ENCODE measurements around the gene OTUB2. TPM values are rescaled to one million over a fixed set of nuclear protein-coding genes. Genes with fewer than 3 reads are reported as not detected.

OTUB2 gene
- total RNA-seq, 1 donor from 2014 or later = 6.8 TPM

- Mint-ChIP-seq H3K36me3 (peaks cover 10% of the 10 kb centered on the region), H3K27ac (no peak overlapping the region), H3K9me3 (no peaks in the 10 kb centered on the region), H3K4me1 (peaks cover 42% of the 10 kb centered on the region), H3K27me3 (ENCODE audit: insufficient read depth, low read depth) (peaks cover 13% of the 10 kb centered on the region), H3K4me3 (no peak overlapping the region)
- TF ChIP-seq EZH2phosphoT487 (IDR thresholded peaks at IDR 0.05) (no peak), EZH2 (IDR thresholded peaks at IDR 0.05) (no peak), CTCF (IDR thresholded peaks at IDR 0.05) (no peak)
- Histone ChIP-seq H3K4me1 (no peaks in the 10 kb centered on the region), H3K9me3 (ENCODE audit: low read depth) (no peaks in the 10 kb centered on the region), H3K27me3 (no peaks in the 10 kb centered on the region), H2AFZ (replicated peaks) (no peak overlapping the region), H3F3A (ENCODE audit: low read depth) (no peaks in the 10 kb centered on the region), H3K27ac (no peak overlapping the region), H3K4me3 (no peak overlapping the region), H3K9ac (no peak overlapping the region), H3K36me3 (no peaks in the 10 kb centered on the region), H3K4me2 (no peak overlapping the region), H3K79me2 (ENCODE audit: low read depth) (no peaks in the 10 kb centered on the region), H4K20me1 (ENCODE audit: low read depth) (no peaks in the 10 kb centered on the region)
- no peak for DNase-seq (ENCODE audit: low spot score)
These were observed 17.8 kb downstream of the OTUB2 start for GRCh38 chr14:94043756-94044475.

- Histone ChIP-seq H3K27me3 (no peaks in the 10 kb centered on the region), H3K36me3 (no peaks in the 10 kb centered on the region), H3K9ac (no peak overlapping the region), H3K4me3 (no peak overlapping the region), H3K9me3 (ENCODE audit: low read depth) (no peaks in the 10 kb centered on the region), H3K4me2 (no peak overlapping the region), H3K4me1 (no peaks in the 10 kb centered on the region), H3F3A (ENCODE audit: low read depth) (no peaks in the 10 kb centered on the region), H3K27ac (no peak overlapping the region), H2AFZ (replicated peaks) (no peak overlapping the region), H4K20me1 (ENCODE audit: low read depth) (no peaks in the 10 kb centered on the region), H3K79me2 (ENCODE audit: low read depth) (no peaks in the 10 kb centered on the region)
- TF ChIP-seq EZH2 (IDR thresholded peaks at IDR 0.05) (no peak), EZH2phosphoT487 (IDR thresholded peaks at IDR 0.05) (no peak), CTCF (IDR thresholded peaks at IDR 0.05) (no peak)
- Mint-ChIP-seq H3K27ac (no peak overlapping the region), H3K4me3 (no peak overlapping the region), H3K27me3 (ENCODE audit: insufficient read depth, low read depth) (peaks cover 13% of the 10 kb centered on the region), H3K9me3 (no peaks in the 10 kb centered on the region), H3K36me3 (peaks cover 10% of the 10 kb centered on the region), H3K4me1 (peaks cover 44% of the 10 kb centered on the region)
- DNase-seq (ENCODE audit: low spot score) = no peak
These were observed 18.4 kb downstream of the OTUB2 start for GRCh38 chr14:94044476-94045091.

GRCh38 chr14:94045101-94045500 is 19.0 kb downstream of the OTUB2 start:
- peaks cover 13% of the 10 kb centered on the region for H3K36me3 Mint-ChIP-seq
- TF ChIP-seq EZH2phosphoT487 (IDR thresholded peaks at IDR 0.05) = no peak
- no peak for TF ChIP-seq CTCF (IDR thresholded peaks at IDR 0.05)
- TF ChIP-seq EZH2 (IDR thresholded peaks at IDR 0.05) = no peak
- H3K36me3 ChIP-seq = no peaks in the 10 kb centered on the region

More at GRCh38 chr14:94045101-94045500, 19.0 kb downstream of the OTUB2 start:
- DNase-seq (ENCODE audit: low spot score) = no peak
- Histone ChIP-seq H3K27me3 (no peaks in the 10 kb centered on the region), H3K4me2 (no peak overlapping the region), H3K9me3 (ENCODE audit: low read depth) (no peaks in the 10 kb centered on the region), H3K4me1 (no peaks in the 10 kb centered on the region), H4K20me1 (ENCODE audit: low read depth) (no peaks in the 10 kb centered on the region), H2AFZ (replicated peaks) (no peak overlapping the region), H3K4me3 (no peak overlapping the region), H3K27ac (no peak overlapping the region), H3K79me2 (ENCODE audit: low read depth) (no peaks in the 10 kb centered on the region), H3K9ac (no peak overlapping the region), H3F3A (ENCODE audit: low read depth) (no peaks in the 10 kb centered on the region)
- H3K4me1 Mint-ChIP-seq = peaks cover 42% of the 10 kb centered on the region
- H3K4me3 Mint-ChIP-seq = no peak overlapping the region
- no peak overlapping the region for H3K27ac Mint-ChIP-seq
- no peaks in the 10 kb centered on the region for H3K9me3 Mint-ChIP-seq
- H3K27me3 Mint-ChIP-seq (ENCODE audit: insufficient read depth, low read depth) = peaks cover 13% of the 10 kb centered on the region
